IgD-negative memory B cell (primary cell): ENCODE data around the gene SLC8A1. TPM values are rescaled to one million over a fixed set of nuclear protein-coding genes. Genes with fewer than 3 reads are reported as not detected.

Source experiments
- H3K27ac Mint-ChIP-seq, 3 donors: one replicate each; pipeline ENCODE4 v1.8.0; 2020 to 2022; ENCODE audit warnings: mild to moderate bottlenecking in 3 of 3, mixed read lengths in 3 of 3, moderate library complexity in 1 of 3
- H3K27me3 Mint-ChIP-seq: one replicate; pipeline ENCODE4 v1.8.0; 2021; ENCODE audit warnings: mixed read lengths
- H3K36me3 Mint-ChIP-seq: one replicate; pipeline ENCODE4 v1.8.0; 2020; ENCODE audit warnings: mild to moderate bottlenecking, mixed read lengths
- H3K4me1 Mint-ChIP-seq, 3 donors: one replicate each; pipeline ENCODE4 v1.8.0; 2020 to 2022; ENCODE audit warnings: mixed read lengths in 3 of 3, mild to moderate bottlenecking in 1 of 3
- H3K4me3 Mint-ChIP-seq, 4 donors: one replicate each; pipeline ENCODE4 v1.8.0; 2020 to 2022; ENCODE audit warnings: mild to moderate bottlenecking in 4 of 4, mixed read lengths in 4 of 4, moderate library complexity in 3 of 4
- H3K9me3 Mint-ChIP-seq, 3 donors: one replicate each; pipeline ENCODE4 v1.8.0; 2020 to 2021; ENCODE audit warnings: mixed read lengths in 3 of 3, mild to moderate bottlenecking in 1 of 3
- polyA plus RNA-seq: library from polyadenylated mRNA; unstranded; fragments of 300-500 nt; fragmentation: Illumina TruSeq; gene quantifications from one replicate; pipeline ENCODE4 v1.2.3, GENCODE V29; 2021

Gene SLC8A1
- polyA plus RNA-seq, 1 donor from 2014 or later: not detected

DNA sequence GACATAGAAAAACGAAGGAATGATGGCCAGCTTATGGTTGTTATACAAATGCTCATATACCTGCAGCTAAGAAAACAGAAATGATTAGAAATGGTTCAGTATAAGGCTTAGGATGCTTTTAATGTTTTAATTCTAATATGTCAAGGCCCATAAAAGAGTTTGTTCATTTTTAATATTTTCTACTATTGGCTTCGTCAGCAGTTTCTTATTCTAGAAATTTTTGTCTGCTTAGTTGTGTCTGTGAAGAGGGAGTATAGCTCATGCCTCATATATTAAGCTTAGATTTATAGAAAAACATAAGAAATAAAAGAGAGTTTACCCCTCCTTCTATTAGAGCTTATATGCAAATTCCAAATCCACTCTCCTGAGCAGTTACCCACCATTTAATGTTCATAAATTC is 292.6 kb downstream of the SLC8A1 start:
- H3K36me3 Mint-ChIP-seq: no peaks in the 10 kb centered on the region
- H3K27ac Mint-ChIP-seq: no peak overlapping the region
- no peak overlapping the region for H3K4me3 Mint-ChIP-seq

DNA sequence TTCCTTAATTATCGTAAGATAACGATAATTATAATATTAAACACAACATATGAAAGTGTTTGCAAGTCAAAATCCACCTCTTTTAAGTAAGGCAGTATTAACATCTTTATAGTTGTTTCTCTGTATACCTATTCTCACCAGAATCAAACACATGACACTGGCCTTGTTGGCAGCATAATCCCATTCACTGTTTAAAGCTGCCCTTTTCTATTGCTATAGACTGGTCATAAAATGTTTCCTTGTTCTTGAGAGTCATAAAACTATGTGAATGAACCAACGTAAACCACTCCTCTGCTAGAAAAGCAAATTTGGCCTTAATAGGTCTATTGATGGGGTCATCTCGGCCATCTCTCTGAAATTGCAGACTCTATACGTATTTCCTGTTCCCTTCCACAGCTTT is 293.1 kb downstream of the SLC8A1 start:
- Mint-ChIP-seq H3K4me3 (no peak overlapping the region), H3K4me1 (no peaks in the 10 kb centered on the region), H3K27ac (no peak overlapping the region), H3K9me3 (no peaks in the 10 kb centered on the region), H3K27me3 (no peaks in the 10 kb centered on the region), H3K36me3 (no peaks in the 10 kb centered on the region)

More for the DNA sequence above, 292.6 kb downstream of the SLC8A1 start:
- no peaks in the 10 kb centered on the region for H3K4me1 Mint-ChIP-seq
- H3K9me3 Mint-ChIP-seq: no peaks in the 10 kb centered on the region
- H3K27me3 Mint-ChIP-seq: no peaks in the 10 kb centered on the region

DNA sequence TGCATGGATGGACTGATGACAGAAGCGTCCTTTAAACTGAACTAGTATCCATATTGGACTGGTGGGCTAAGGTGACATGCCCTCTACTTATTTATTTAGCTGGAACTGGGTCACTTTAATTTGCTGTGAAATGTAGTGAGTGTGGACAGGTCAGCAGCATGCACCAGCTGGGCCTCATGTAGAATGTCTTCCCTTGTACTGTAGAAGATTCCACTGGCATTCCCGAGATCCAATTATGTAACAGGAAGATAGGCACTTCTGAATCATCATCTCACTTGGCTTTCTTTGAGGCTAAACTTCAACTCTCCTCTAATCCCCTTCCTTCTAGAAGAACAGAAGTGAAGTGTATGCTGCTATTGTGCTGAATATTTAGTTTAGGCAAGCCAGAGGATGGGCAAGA is 296.2 kb downstream of the SLC8A1 start:
- no peak overlapping the region for H3K4me3 Mint-ChIP-seq
- H3K4me1 Mint-ChIP-seq: no peaks in the 10 kb centered on the region
- no peak overlapping the region for H3K27ac Mint-ChIP-seq
- no peaks in the 10 kb centered on the region for H3K36me3 Mint-ChIP-seq
- no peaks in the 10 kb centered on the region for H3K27me3 Mint-ChIP-seq
- H3K9me3 Mint-ChIP-seq: peaks cover 0 to 2% (median 0%) of the 10 kb centered on the region in 3 donors

DNA sequence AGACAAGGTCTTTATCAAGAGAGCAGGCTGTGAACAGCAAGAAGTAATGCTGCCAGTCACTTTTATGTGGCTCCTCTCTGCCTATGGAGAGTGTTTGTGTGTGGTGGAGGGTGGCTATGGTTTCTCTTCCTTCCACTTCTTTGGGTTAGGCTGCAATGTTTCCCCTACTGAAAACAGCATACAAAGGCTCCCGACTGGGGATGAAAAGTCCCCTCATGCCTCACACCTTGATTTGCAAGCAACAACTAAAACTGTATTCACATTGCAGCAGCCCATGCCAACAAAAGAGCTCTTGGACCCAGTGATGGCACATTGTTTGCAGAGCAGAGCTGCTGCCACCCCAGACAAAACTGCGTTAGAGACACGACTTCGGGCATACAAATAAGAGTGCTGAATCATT is 301.6 kb downstream of the SLC8A1 start:
- Mint-ChIP-seq H3K27ac (no peak overlapping the region), H3K4me1 (no peaks in the 10 kb centered on the region), H3K4me3 (no peak overlapping the region), H3K36me3 (no peaks in the 10 kb centered on the region), H3K9me3 (peaks cover 0 to 4% (median 0%) of the 10 kb centered on the region in 3 donors), H3K27me3 (no peaks in the 10 kb centered on the region)

DNA sequence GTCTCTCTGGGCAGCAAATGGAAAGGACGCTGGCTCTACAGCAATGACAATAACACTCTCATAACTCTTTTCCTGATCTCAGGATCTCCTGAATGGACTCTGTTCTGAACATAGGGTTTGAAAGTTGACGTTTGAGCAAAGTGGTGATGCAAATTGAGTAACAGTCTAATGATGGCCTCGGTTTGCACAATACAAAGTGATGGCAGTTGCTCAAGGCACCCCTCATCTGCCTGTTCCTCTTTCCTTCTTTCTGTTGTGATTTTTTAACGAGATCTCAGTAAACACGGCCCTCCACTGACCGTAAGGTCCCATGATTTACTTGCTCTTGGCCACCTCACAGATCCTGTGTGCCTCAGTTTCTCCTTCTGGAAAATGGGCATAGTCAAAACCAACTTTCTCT is 303.6 kb downstream of the SLC8A1 start:
- Mint-ChIP-seq H3K36me3 (no peaks in the 10 kb centered on the region), H3K4me3 (no peak overlapping the region), H3K27me3 (no peaks in the 10 kb centered on the region), H3K27ac (no peak overlapping the region), H3K4me1 (no peaks in the 10 kb centered on the region), H3K9me3 (peaks cover 0 to 2% (median 0%) of the 10 kb centered on the region in 3 donors)

DNA sequence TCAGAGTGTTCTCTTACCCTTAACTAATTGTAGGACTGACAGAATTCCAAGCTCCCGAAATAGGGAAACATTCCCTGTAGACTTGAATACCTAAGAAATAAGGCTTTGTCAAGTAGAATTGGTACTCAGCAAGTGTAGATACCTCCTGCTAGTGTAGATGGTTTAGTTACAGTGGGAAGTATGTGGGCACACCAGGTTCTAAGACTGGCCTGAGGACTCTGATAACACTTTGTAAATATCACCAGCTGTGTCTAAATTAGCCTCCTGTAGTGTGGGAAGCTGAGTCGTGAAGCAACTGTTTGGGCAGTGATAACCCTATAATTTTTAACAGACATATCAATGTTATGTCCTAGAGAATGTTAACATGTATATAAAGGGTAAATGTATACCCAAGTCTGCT is 304.5 kb downstream of the SLC8A1 start:
- H3K4me1 Mint-ChIP-seq: no peaks in the 10 kb centered on the region
- no peaks in the 10 kb centered on the region for H3K36me3 Mint-ChIP-seq
- H3K9me3 Mint-ChIP-seq: peaks cover 0 to 2% (median 0%) of the 10 kb centered on the region in 3 donors
- no peaks in the 10 kb centered on the region for H3K27me3 Mint-ChIP-seq
- H3K27ac Mint-ChIP-seq: no peak overlapping the region
- no peak overlapping the region for H3K4me3 Mint-ChIP-seq

DNA sequence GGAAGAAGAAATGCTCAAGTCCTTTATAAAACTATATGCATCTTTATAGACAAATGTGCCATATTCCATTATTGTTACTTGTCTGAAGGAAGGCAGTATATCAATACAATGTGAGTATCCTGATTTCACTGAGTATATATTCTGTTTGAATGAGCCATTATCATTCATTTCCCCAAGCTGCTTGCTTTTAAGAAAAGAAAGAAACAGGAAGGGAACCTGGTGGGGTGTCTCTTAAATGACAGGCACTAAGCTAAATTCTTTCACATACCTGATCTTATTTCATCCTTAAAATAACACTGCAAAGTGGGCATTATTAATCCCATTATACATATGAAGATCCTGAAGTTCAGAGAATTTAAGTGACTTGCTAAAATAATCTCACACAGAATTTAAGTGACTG is 307.9 kb downstream of the SLC8A1 start:
- H3K9me3 Mint-ChIP-seq: peaks cover 0 to 2% (median 0%) of the 10 kb centered on the region in 3 donors
- peaks cover 3% of the 10 kb centered on the region for H3K27me3 Mint-ChIP-seq
- no peaks in the 10 kb centered on the region for H3K4me1 Mint-ChIP-seq
- H3K36me3 Mint-ChIP-seq: no peaks in the 10 kb centered on the region
- H3K27ac Mint-ChIP-seq: no peak overlapping the region
- H3K4me3 Mint-ChIP-seq: no peak overlapping the region

DNA sequence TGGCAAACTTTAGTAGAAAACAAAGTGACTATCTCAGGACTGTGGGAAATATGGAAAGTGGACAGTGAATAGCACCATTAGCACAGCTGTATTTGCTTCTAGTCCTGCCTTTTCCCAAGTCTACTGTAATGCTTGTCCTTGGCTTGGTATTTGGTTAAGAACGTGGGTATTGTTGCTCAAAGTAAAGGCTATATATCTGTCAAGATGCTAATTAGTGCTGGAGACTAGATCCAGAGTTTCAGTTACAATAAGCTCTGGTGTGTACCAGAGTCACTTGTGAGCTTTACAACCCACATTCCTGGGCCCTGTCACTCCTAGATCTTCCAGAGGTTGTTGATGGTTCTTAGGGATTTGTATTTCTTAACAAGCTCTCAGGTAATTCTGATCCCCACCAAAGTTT is 313.6 kb downstream of the SLC8A1 start:
- Mint-ChIP-seq H3K9me3 (peaks cover 0 to 2% (median 0%) of the 10 kb centered on the region in 3 donors), H3K27me3 (peaks cover 3% of the 10 kb centered on the region), H3K4me3 (no peak overlapping the region), H3K27ac (no peak overlapping the region), H3K36me3 (no peaks in the 10 kb centered on the region), H3K4me1 (no peaks in the 10 kb centered on the region)

DNA sequence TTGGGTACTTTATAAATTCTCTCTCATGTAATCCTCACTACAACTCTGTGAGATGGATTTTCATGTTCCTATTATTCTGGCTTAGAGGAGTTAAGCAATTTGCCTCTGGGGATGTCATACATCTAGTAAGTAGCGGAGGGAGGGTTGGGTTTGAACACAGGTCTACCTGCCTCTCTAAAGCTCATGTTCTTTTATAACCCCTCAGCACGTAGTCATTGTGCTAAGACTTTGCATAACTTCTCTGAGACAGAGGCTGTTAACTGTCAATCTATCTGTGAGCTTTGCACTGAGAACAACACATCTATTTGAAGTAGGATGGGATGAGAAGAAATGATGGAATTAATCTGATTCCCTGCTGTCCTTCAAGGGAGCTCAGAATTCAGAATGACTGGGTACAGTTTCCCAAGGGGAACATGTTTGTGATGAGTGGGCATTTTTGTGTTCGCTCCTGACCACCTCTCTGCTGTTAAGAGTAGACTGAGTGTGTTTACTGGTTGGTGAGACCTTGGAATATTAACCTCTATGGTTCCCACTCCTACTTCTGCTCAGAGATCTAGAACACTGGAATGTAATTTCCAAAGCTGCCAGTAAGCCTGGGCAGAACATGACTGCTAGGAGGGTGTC is 320.7 kb downstream of the SLC8A1 start:
- Mint-ChIP-seq H3K4me1 (no peaks in the 10 kb centered on the region), H3K36me3 (no peaks in the 10 kb centered on the region), H3K9me3 (peaks cover 0 to 5% (median 2%) of the 10 kb centered on the region in 3 donors), H3K4me3 (no peak overlapping the region), H3K27me3 (no peaks in the 10 kb centered on the region), H3K27ac (no peak overlapping the region)

DNA sequence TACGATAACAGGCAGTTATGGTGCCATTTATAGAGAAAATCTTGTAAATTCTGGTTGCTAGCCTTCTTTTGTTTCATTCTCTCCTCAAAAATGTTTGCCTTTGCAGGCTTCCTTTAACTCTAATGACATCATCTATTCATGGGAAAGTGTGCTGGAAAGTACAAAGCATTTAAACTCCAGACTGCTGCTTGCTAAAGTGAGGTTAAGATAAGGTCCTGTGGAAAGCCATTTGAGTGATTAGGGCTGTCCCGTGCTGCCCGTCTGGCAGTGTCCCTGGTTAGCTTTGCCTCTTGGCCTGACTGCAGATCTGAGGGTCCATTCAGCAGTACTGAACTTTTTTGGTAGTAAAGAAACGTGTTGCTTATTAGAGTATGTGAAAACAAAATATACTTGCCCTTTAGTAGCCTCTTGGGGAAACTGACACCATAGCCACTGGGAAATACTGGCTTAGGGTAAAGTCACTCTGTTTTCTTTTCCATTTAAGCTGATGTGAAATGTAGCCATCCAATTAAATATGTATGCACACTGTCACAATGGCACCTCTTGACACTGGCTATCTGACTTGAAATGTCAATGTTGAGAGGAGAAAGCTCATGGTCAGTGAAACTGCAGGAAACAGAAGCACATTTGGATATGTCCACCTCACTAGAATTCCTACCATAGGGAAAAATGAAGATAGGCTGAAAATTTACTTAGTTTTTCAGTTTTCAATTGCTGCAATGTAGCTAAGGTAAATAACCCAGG is 321.5 kb downstream of the SLC8A1 start:
- no peaks in the 10 kb centered on the region for H3K36me3 Mint-ChIP-seq
- peaks cover 0 to 5% (median 2%) of the 10 kb centered on the region in 3 donors for H3K9me3 Mint-ChIP-seq
- no peak overlapping the region for H3K4me3 Mint-ChIP-seq

DNA sequence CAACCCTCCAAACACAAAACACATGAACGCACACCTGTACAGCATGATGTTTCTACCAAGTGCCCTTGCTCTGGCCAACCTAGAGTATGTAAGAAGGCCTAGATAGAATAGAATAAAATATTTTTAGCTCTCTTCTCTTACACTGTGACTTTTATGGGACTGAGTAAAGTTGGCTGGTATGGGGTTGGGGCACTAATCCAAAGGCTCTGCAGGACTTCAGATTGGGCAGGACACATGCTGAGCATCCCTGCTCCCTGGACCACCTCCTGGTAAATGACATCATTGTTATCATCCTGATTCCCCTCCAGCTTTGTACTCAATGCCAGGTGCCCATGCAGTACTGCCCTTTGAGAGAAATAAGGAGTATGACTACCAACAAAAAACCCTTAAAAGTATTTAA is 322.2 kb downstream of the SLC8A1 start:
- peaks cover 0 to 5% (median 2%) of the 10 kb centered on the region in 3 donors for H3K9me3 Mint-ChIP-seq
- H3K4me3 Mint-ChIP-seq: no peak overlapping the region
- no peak overlapping the region for H3K27ac Mint-ChIP-seq
- H3K4me1 Mint-ChIP-seq: no peaks in the 10 kb centered on the region
- H3K27me3 Mint-ChIP-seq: no peaks in the 10 kb centered on the region
- H3K36me3 Mint-ChIP-seq: no peaks in the 10 kb centered on the region

More for the DNA sequence above, 321.5 kb downstream of the SLC8A1 start:
- Mint-ChIP-seq H3K4me1 (no peaks in the 10 kb centered on the region), H3K27ac (no peak overlapping the region), H3K27me3 (no peaks in the 10 kb centered on the region)

DNA sequence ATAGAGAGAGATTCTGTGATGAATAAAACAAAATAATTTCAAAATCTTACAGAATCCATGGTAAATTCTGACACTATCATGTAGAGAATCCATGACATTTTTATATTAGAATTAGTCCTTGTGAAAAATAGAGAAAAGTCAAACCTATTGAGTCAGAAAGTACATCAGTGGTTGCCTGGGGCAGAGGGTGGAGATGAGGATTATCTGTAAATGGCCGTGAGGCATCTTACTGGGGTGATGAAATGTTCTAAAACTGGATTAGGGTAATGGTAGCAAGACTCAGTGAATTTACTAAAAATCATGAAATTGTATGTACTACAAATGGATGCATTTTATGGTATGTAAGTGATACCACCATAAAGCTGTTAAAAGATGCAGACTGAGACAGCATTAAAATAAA is 323.1 kb downstream of the SLC8A1 start:
- Mint-ChIP-seq H3K4me1 (no peaks in the 10 kb centered on the region), H3K4me3 (no peak overlapping the region), H3K27me3 (no peaks in the 10 kb centered on the region), H3K27ac (no peak overlapping the region), H3K36me3 (no peaks in the 10 kb centered on the region), H3K9me3 (peaks cover 0 to 5% (median 3%) of the 10 kb centered on the region in 3 donors)

DNA sequence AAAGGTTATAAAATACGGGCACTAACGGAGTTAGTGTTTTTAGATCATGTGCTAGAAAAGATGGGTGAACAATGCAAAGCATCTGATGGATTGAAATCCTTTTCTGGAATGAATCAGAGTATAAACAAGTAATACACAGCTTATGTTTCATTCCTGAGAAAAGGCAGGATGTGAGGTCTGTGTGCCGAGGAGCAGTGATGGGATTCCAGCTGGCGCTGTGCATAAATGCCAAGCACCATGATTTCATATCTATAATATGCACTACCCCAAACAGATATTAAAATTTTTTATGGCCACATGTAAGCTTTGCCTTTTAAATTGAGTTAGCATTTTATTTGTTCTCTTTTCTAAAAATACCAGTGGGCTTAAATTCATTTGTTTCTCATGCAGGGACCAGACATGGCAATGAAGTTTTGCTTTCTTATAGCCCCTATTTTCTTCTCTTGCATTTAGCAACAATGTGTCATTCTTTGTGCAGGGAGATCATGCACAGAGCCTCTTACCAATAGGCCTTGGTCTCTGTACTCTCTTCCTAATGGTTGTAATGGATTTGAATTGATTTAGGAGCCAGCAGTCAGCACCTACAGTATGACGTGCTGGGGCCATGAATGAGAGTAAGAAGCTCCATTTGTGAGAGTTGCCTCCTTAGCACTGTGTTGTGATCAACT is 323.9 kb downstream of the SLC8A1 start:
- H3K4me1 Mint-ChIP-seq: no peaks in the 10 kb centered on the region
- H3K4me3 Mint-ChIP-seq: no peak overlapping the region
- no peaks in the 10 kb centered on the region for H3K36me3 Mint-ChIP-seq
- H3K27me3 Mint-ChIP-seq: no peaks in the 10 kb centered on the region
- peaks cover 0 to 5% (median 3%) of the 10 kb centered on the region in 3 donors for H3K9me3 Mint-ChIP-seq
- no peak overlapping the region for H3K27ac Mint-ChIP-seq

DNA sequence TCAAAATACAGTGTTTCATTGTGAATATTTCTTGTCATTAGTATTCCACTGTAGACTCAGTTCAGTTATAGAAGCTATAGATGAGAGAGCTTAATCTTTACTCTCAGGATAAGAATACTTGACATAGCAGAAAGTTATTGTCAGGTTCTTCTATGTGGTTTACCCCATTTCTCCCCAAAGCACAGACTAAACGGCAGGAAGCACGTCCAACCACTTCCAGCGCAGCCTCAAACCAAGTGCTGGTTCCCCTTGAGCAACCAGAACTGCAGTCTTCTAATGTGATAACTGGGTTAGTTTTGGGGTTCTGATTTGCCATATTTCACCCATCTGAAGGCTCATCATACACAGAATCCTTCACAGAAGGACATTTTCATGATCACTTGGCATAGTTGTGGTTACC is 324.7 kb downstream of the SLC8A1 start:
- no peaks in the 10 kb centered on the region for H3K36me3 Mint-ChIP-seq
- H3K4me1 Mint-ChIP-seq: no peaks in the 10 kb centered on the region
- no peak overlapping the region for H3K4me3 Mint-ChIP-seq
- H3K27ac Mint-ChIP-seq: no peak overlapping the region
- peaks cover 0 to 5% (median 3%) of the 10 kb centered on the region in 3 donors for H3K9me3 Mint-ChIP-seq
- no peaks in the 10 kb centered on the region for H3K27me3 Mint-ChIP-seq

DNA sequence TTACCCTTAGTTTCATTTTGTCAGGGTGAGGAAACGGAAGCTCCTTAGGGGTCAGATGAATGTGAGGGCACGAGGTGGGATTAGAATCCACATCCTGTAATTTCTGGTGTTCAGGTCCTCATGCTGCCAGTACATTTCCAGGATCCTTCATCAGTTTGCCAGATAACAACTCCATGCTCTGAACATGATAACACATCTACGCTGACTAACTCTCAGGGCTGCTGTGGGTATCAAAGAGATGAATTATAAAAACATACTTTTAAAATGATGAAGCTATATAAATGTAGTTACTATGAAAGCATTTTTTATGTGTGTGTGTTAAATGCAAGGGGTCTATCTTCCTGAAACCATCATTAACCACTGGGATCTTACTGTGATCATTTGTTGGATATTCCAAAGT is 325.9 kb downstream of the SLC8A1 start:
- H3K27me3 Mint-ChIP-seq: no peaks in the 10 kb centered on the region
- H3K4me3 Mint-ChIP-seq: no peak overlapping the region
- no peak overlapping the region for H3K27ac Mint-ChIP-seq

More for the DNA sequence above, 325.9 kb downstream of the SLC8A1 start:
- no peaks in the 10 kb centered on the region for H3K36me3 Mint-ChIP-seq
- no peaks in the 10 kb centered on the region for H3K4me1 Mint-ChIP-seq
- peaks cover 0 to 5% (median 3%) of the 10 kb centered on the region in 3 donors for H3K9me3 Mint-ChIP-seq
